Renal cortex interstitium (tissue), 11 donors: ENCODE results near the gene YAP1. TPM values are rescaled to one million over a fixed set of nuclear protein-coding genes. Genes with fewer than 3 reads are reported as not detected.
"Not testable (repeated sequence)": the region's sequence is repeated elsewhere in the genome, so short reads cannot be mapped to it uniquely, and the experiment has no call there.

Experiments used
- DNase-seq, 11 donors: peaks; one replicate each; pipeline ENCODE4 v3.0.0-alpha.2; 2013; ENCODE audit warnings: low read depth in 9 of 11, low spot score in 4 of 11; ENCODE audit errors: extremely low read depth in 1 of 11
- polyA plus RNA-seq, 3 donors: library from polyadenylated mRNA; unstranded; fragments of 120-200 nt; gene quantifications; one replicate each; pipeline ENCODE4 v1.2.1, GENCODE V29; 2013; ENCODE audit not compliant: insufficient read length in 3 of 3

YAP1 gene
- polyA plus RNA-seq, 3 donors, result 186 to 206 (median 193) TPM

GRCh38 chr11:102251423-102251822 is 141.2 kb downstream of the YAP1 start:
- no peak for DNase-seq

GRCh38 chr11:102252339-102252891 is 142.2 kb downstream of the YAP1 start:
- no peak for DNase-seq

GRCh38 chr11:102253020-102253715 is 142.9 kb downstream of the YAP1 start:
- no peak for DNase-seq

- no peak for DNase-seq
These were observed 143.8 kb downstream of the YAP1 start for GRCh38 chr11:102254047-102254446.

GRCh38 chr11:102256251-102256650 is 146.0 kb downstream of the YAP1 start:
- no peak for DNase-seq

GRCh38 chr11:102260241-102260640 is 150.0 kb downstream of the YAP1 start:
- DNase-seq, result no peak

GRCh38 chr11:102263379-102264003 is 153.2 kb downstream of the YAP1 start:
- DNase-seq, result peak in 2 of 11 donors; percentile 33 to 46

GRCh38 chr11:102264704-102265103 is 154.5 kb downstream of the YAP1 start:
- DNase-seq, result not testable (repeated sequence)

- DNase-seq, result no peak
These were observed 155.9 kb downstream of the YAP1 start for GRCh38 chr11:102266099-102266498.

- no peak for DNase-seq
These were observed 157.4 kb downstream of the YAP1 start for GRCh38 chr11:102267609-102268008.

GRCh38 chr11:102268083-102268984 is 158.1 kb downstream of the YAP1 start:
- peak in 8 of 11 donors; percentile 66 to 82 (median 74) for DNase-seq

GRCh38 chr11:102268985-102269470 is 158.8 kb downstream of the YAP1 start:
- DNase-seq, result no peak

GRCh38 chr11:102269927-102270326 is 159.7 kb downstream of the YAP1 start:
- no peak for DNase-seq

GRCh38 chr11:102272047-102272824 is 162.0 kb downstream of the YAP1 start:
- DNase-seq, result no peak

GRCh38 chr11:102274628-102275027 is 164.4 kb downstream of the YAP1 start:
- DNase-seq, result no peak

GRCh38 chr11:102276362-102276761 is 166.1 kb downstream of the YAP1 start:
- no peak for DNase-seq

GRCh38 chr11:102276783-102277182 is 166.5 kb downstream of the YAP1 start:
- DNase-seq, result no peak

- DNase-seq, result peak in 4 of 11 donors; percentile 56 to 74 (median 64)
These were observed 169.5 kb downstream of the YAP1 start for GRCh38 chr11:102279641-102280170.
